Prostate gland (tissue), 2 donors: ENCODE data around the gene TMX2.

Experiments
- POLR2A ChIP-seq: fragments of 450-650 bp; IDR thresholded peaks from one replicate; pipeline ENCODE4 v1.6.1; 2016; ENCODE audit warnings: antibody characterized with exemption, mild to moderate bottlenecking
- TF ChIP-seq, protein P1 (sequence below), 4 experiments: fragments of 200-600 bp in 2 of 4; fragments of 450-650 bp in 2 of 4; sonication (generic) in 2 of 4; IDR thresholded peaks; 1 replicate in 3 of 4; 2 replicates in 1 of 4; pipeline ENCODE4 v1.5.1; 2016 to 2019; ENCODE audit warnings: antibody characterized with exemption in 4 of 4, mild to moderate bottlenecking in 2 of 4, moderate library complexity in 2 of 4

DNA sequence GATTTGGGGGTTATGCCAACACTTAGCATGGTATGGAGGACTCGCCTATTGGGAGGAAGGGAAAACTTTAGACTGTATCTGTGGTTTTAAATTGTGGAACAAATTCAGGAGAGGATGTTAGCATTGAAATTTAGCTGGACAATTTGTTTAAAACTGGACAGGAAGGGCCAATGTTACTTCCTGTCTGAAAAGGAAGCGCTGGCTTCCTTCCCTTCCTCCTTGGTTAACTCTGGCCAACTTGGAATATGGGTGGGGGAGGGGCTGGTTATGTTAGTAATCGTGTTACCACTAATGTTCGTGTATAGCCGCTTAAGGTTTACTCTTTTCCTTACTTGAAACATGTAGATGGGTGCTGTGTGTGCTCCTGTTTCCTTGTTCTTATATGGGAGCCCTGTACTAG is 63.1 kb downstream of the TMX2 start:
- no peak for TF ChIP-seq POLR2A
- TF ChIP-seq, protein P1, sequence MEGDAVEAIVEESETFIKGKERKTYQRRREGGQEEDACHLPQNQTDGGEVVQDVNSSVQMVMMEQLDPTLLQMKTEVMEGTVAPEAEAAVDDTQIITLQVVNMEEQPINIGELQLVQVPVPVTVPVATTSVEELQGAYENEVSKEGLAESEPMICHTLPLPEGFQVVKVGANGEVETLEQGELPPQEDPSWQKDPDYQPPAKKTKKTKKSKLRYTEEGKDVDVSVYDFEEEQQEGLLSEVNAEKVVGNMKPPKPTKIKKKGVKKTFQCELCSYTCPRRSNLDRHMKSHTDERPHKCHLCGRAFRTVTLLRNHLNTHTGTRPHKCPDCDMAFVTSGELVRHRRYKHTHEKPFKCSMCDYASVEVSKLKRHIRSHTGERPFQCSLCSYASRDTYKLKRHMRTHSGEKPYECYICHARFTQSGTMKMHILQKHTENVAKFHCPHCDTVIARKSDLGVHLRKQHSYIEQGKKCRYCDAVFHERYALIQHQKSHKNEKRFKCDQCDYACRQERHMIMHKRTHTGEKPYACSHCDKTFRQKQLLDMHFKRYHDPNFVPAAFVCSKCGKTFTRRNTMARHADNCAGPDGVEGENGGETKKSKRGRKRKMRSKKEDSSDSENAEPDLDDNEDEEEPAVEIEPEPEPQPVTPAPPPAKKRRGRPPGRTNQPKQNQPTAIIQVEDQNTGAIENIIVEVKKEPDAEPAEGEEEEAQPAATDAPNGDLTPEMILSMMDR (IDR thresholded peaks at IDR 0.05): no peak
